CD4-positive, alpha-beta T cell (primary cell): ENCODE results near the gene CFAP100. TPM values are rescaled to one million over a fixed set of nuclear protein-coding genes. Genes with fewer than 3 reads are reported as not detected.

Experiments used
- ATAC-seq: fragments of 200-7000 bp; cut with Tn5 transposase; one replicate; pipeline ENCODE4 v1.10.0; 2022; ENCODE audit warnings: mild to moderate bottlenecking; ENCODE audit not compliant: poor library complexity
- CTCF ChIA-PET: fragments of 350-600 bp; sonication (Branson Sonifier 250); formaldehyde crosslinking; loops from one replicate; lab custom pipeline; 2021; ENCODE audit warnings: antibody characterized with exemption, inconsistent platforms; lab: Charles Lee
- POLR2A ChIA-PET: fragments of 350-600 bp; sonication (Branson Sonifier 250); formaldehyde crosslinking; loops from one replicate; lab custom pipeline; 2021; ENCODE audit warnings: antibody characterized with exemption, inconsistent platforms; lab: Charles Lee
- DNase-seq, 14 experiments: peaks; one replicate each; pipeline ENCODE4 v3.0.0-alpha.2; 2013 to 2020; ENCODE audit warnings: mixed read lengths in 2 of 14
- H3K27ac ChIP-seq, 2 donors: one replicate each; pipeline versions ENCODE4 v1.5.1 to v1.7.0; 2013; ENCODE audit warnings: low read length in 2 of 2, low read depth in 1 of 2, mild to moderate bottlenecking in 1 of 2
- H3K27me3 ChIP-seq, 2 experiments: 1 replicate in 1 of 2; 2 replicates in 1 of 2; pipeline versions ENCODE4 v1.6.1 to v1.7.0; 2013; ENCODE audit warnings: low read length in 2 of 2, control low read depth in 1 of 2, mild to moderate bottlenecking in 1 of 2, moderate library complexity in 1 of 2; ENCODE audit not compliant: insufficient read depth in 2 of 2, control insufficient read depth in 1 of 2
- H3K36me3 ChIP-seq: one replicate; pipeline ENCODE4 v1.6.1; 2013; ENCODE audit warnings: low read length, control low read depth; ENCODE audit not compliant: insufficient read depth
- H3K4me1 ChIP-seq: one replicate; pipeline ENCODE4 v1.6.1; 2013; ENCODE audit warnings: low read length, control low read depth; ENCODE audit not compliant: insufficient read depth
- H3K4me3 ChIP-seq: one replicate; pipeline ENCODE4 v1.5.1; 2013; ENCODE audit warnings: mild to moderate bottlenecking, low read length, moderate library complexity
- H3K9me3 ChIP-seq, 2 experiments: 1 replicate in 1 of 2; 2 replicates in 1 of 2; pipeline versions ENCODE4 v1.6.1 to v1.7.0; 2013; ENCODE audit warnings: low read length in 2 of 2, mild to moderate bottlenecking in 2 of 2, control low read depth in 1 of 2, moderate library complexity in 1 of 2; ENCODE audit not compliant: control insufficient read depth in 1 of 2, insufficient read depth in 1 of 2
- H3K27ac Mint-ChIP-seq: one replicate; pipeline ENCODE4 v1.8.0; 2020; ENCODE audit warnings: mixed read lengths
- H3K27me3 Mint-ChIP-seq: one replicate; pipeline ENCODE4 v1.8.0; 2021; ENCODE audit warnings: mixed read lengths
- H3K36me3 Mint-ChIP-seq: one replicate; pipeline ENCODE4 v1.8.0; 2021; ENCODE audit warnings: low read depth, mixed read lengths
- H3K4me1 Mint-ChIP-seq: one replicate; pipeline ENCODE4 v1.8.0; 2021; ENCODE audit warnings: low read depth, mixed read lengths
- H3K4me3 Mint-ChIP-seq: one replicate; pipeline ENCODE4 v1.8.0; 2020; ENCODE audit warnings: mild to moderate bottlenecking, mixed read lengths
- H3K9me3 Mint-ChIP-seq: one replicate; pipeline ENCODE4 v1.8.0; 2020; ENCODE audit warnings: mixed read lengths
- intact Hi-C, 2 experiments: fragments of 100-400 bp; cut with DNase I in 1 of 2; cut with micrococcal nuclease in 1 of 2; formaldehyde crosslinking; loops; one replicate each; pipeline versions ENCODE4 v1.15.1 to v1.9.0; 2023 to 2025; cut with DNase I, micrococcal nuclease
- total RNA-seq, 174 experiments: library from RNA in 2 of 174; stranded (reverse) in 2 of 174; gene quantifications; one replicate each; pipeline ENCODE4 v1.2.3 and lab custom pipeline; 2021 to 2026
- TF ChIP-seq, protein P1 (sequence below): fragments of 200-600 bp; IDR thresholded peaks from one replicate; pipeline ENCODE4 v1.8.0; 2022; ENCODE audit warnings: antibody characterized with exemption, mild to moderate bottlenecking

The CFAP100 gene
- total RNA-seq, 2 experiments from 2014 or later = not detected

DNA sequence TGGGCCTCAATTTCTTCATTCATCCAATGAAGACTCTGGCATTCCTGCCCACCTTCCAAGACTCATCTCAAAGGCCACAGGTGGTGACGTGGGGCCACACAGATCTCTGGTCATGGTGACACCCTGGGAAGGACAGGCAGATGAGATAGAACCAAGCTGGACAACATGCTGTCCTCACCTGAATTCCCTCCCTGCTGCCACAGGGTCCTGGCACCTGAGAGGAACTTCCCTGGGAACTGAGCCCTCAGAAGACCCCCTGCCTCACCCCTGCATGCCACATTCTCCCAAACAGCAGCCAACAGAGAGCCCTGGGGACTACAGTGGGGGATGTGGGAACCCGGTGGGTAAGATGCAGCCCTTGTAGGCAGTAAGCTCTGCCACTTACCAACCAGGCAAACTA, 48.2 kb upstream of the CFAP100 start:
- intact Hi-C loops = no loop called here
- Mint-ChIP-seq H3K27me3 (peaks cover 5% of the 10 kb centered on the region), H3K27ac (no peak overlapping the region), H3K4me3 (no peak overlapping the region), H3K9me3 (no peaks in the 10 kb centered on the region), H3K4me1 (no peaks in the 10 kb centered on the region), H3K36me3 (no peaks in the 10 kb centered on the region)
- ChIA-PET POLR2A (no interaction called here), CTCF (no interaction called here)
- no peak overlapping the region for H3K4me3 ChIP-seq
- TF ChIP-seq, protein P1, sequence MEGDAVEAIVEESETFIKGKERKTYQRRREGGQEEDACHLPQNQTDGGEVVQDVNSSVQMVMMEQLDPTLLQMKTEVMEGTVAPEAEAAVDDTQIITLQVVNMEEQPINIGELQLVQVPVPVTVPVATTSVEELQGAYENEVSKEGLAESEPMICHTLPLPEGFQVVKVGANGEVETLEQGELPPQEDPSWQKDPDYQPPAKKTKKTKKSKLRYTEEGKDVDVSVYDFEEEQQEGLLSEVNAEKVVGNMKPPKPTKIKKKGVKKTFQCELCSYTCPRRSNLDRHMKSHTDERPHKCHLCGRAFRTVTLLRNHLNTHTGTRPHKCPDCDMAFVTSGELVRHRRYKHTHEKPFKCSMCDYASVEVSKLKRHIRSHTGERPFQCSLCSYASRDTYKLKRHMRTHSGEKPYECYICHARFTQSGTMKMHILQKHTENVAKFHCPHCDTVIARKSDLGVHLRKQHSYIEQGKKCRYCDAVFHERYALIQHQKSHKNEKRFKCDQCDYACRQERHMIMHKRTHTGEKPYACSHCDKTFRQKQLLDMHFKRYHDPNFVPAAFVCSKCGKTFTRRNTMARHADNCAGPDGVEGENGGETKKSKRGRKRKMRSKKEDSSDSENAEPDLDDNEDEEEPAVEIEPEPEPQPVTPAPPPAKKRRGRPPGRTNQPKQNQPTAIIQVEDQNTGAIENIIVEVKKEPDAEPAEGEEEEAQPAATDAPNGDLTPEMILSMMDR = no peak
- ATAC-seq (no peak), DNase-seq (peak in 1 of 14 experiments; percentile 2)
- H3K9me3 ChIP-seq = no peaks in the 10 kb centered on the region
- no peaks in the 10 kb centered on the region for H3K36me3 ChIP-seq
- no peak overlapping the region for H3K27ac ChIP-seq
- H3K4me1 ChIP-seq = no peaks in the 10 kb centered on the region
- H3K27me3 ChIP-seq = no peaks in the 10 kb centered on the region

DNA sequence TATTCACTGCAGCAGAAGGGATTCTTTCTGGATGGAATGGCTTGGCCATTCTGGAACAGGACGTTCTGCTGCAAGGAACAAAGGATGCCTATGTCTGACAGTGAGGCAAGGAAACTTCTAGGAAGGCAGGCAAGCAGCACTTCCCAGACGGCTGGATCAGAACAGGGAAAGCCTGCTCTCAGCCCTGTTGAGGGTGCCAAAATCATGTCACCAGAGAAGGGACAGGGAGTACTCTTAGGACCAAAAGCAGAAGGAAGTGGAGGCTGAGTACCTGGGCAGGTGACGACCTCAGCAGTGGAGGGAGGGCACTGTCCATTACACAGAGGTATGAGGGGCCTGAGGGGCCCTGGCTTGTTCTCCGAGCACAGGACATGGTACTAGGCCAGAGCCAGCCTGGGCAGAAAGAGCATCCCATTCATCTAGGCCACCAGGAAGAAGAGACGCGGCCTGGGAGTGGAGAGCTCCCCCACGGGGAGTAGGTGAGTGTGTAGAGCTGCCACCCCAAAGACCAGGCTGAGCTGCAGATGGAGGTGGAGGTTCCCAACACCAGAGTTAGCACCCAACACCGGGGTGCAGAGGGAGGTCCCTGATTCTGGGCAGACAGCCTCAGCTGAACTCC, 47.1 kb upstream of the CFAP100 start:
- H3K27me3 ChIP-seq = no peaks in the 10 kb centered on the region
- H3K27me3 Mint-ChIP-seq = no peaks in the 10 kb centered on the region
- H3K9me3 ChIP-seq = no peaks in the 10 kb centered on the region
- intact Hi-C loops = no loop called here
- TF ChIP-seq, protein P1 = no peak
- no peaks in the 10 kb centered on the region for H3K4me1 Mint-ChIP-seq
- no peaks in the 10 kb centered on the region for H3K4me1 ChIP-seq
- no peak overlapping the region for H3K4me3 ChIP-seq
- DNase-seq (peak in 2 of 14 experiments; percentile 0 to 26), ATAC-seq (no peak)
- no peaks in the 10 kb centered on the region for H3K9me3 Mint-ChIP-seq
- ChIA-PET CTCF (no interaction called here), POLR2A (no interaction called here)
- H3K4me3 Mint-ChIP-seq = no peak overlapping the region
- H3K36me3 Mint-ChIP-seq = no peaks in the 10 kb centered on the region
- H3K27ac ChIP-seq = no peak overlapping the region
- H3K27ac Mint-ChIP-seq = no peak overlapping the region
- no peaks in the 10 kb centered on the region for H3K36me3 ChIP-seq

DNA sequence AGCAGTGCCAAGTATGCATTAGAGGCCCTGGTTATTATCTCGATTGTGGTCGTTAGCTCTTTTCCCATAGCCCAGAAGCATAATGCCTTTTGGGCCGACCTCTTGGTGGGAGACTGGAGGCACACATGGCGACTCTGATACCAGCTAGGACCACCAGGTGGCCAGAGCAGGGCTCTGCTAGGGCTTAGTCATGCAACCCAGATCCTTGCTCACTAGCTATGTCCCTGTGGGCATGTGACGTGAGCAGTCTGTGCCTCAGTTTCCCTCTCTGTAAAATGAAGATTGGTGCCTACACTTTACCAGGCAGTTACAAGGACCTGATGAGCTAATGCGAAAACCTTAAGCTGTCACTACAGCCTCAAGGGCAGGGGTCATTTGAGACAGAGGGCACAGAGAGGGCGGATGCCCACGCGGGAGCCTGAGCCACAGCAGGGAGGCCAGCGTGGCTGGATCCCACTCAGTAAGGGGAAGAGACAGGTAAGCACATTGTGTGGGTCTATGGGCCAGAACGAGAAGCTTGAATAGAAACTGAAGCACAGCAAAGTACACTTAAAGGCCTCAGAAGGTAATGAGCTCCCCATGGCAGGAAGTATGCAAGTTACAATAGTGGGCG, 46.3 kb upstream of the CFAP100 start:
- Mint-ChIP-seq H3K4me3 (no peak overlapping the region), H3K36me3 (no peaks in the 10 kb centered on the region), H3K9me3 (no peaks in the 10 kb centered on the region), H3K4me1 (no peaks in the 10 kb centered on the region), H3K27me3 (no peaks in the 10 kb centered on the region), H3K27ac (no peak overlapping the region)
- no peak overlapping the region for H3K27ac ChIP-seq
- no peaks in the 10 kb centered on the region for H3K36me3 ChIP-seq
- no peaks in the 10 kb centered on the region for H3K9me3 ChIP-seq
- TF ChIP-seq, protein P1 = no peak
- CTCF ChIA-PET = no interaction called here
- POLR2A ChIA-PET = no interaction called here
- DNase-seq = peak in 2 of 14 experiments; percentile 1 to 6
- ATAC-seq = no peak
- no peak overlapping the region for H3K4me3 ChIP-seq
- H3K27me3 ChIP-seq = no peaks in the 10 kb centered on the region
- no peaks in the 10 kb centered on the region for H3K4me1 ChIP-seq
- intact Hi-C loops = no loop called here
